Astrocyte of the hippocampus (primary cell): ENCODE data around the gene URB1.
"Not testable (repeated sequence)": the region's sequence is repeated elsewhere in the genome, so short reads cannot be mapped to it uniquely, and the experiment has no call there.

ENCODE experiments used
- DNase-seq: peaks from one replicate; pipeline ENCODE4 v3.0.0; 2011; ENCODE audit warnings: low read depth, low spot score

URB1 gene

GRCh38 chr21:32377506-32377905 is 15.3 kb downstream of the URB1 start:
- DNase-seq: no peak

GRCh38 chr21:32372755-32373154 is 20.1 kb downstream of the URB1 start:
- DNase-seq: no peak

GRCh38 chr21:32371913-32372314 is 20.9 kb downstream of the URB1 start:
- peak; percentile 37 for DNase-seq

DNA sequence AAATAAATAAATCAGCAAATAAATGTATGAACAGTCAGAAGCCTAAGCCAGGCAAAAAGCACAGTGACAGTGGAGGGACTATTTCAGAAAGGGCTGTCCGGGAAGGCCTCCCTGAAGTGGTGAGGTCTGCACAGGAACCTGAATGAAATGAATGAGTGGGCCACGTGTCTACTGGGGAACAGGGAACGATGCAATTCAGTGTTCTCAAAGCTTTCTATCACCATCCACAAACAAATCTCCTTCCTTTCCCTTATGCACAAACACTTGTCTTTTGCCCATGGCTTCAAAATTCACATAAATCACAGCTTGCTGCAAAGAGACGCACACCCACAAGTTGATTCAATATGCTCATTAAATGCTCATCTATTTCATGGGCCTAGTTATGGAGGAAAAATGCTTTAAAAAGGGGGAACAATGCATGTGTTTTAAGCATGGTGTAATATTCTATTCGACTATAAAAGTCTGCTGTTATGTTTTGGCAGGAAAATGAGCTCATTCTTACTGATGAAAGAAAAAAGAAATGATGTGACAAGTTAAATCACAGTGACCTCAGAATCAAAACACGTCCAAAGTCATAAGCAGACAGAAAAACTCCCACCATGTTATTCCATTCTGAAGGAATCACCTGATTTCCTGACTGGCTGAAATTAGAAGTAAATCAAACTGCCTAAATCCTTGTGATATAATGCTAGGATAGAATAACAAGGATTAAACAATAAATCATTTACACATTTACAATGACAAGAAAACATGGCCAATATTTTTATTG is 21.6 kb downstream of the URB1 start:
- no peak for DNase-seq

DNA sequence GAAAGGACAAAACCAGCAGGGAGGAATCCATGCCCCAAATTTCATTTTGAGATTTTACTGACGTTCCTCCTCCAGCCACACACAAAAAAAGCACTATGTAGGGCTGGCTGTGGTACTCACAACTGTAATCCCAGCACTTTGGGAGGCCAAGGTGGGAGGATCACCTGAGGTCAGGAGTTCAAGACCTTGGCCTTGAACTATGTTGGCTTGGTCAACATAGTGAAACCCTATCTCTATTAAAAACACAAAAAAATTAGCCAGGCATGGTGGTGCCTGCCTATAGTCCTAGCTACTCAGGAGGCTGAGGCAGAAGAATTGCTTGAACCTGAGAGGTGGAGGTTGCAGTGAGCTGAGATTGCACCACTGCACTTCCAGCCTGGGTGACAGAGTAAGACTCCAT is 23.9 kb downstream of the URB1 start:
- not testable (repeated sequence) for DNase-seq

- no peak for DNase-seq
Observed at GRCh38 chr21:32368386-32368785, 24.4 kb downstream of the URB1 start.

- no peak for DNase-seq
Observed at GRCh38 chr21:32367158-32367557, 25.7 kb downstream of the URB1 start.

DNA sequence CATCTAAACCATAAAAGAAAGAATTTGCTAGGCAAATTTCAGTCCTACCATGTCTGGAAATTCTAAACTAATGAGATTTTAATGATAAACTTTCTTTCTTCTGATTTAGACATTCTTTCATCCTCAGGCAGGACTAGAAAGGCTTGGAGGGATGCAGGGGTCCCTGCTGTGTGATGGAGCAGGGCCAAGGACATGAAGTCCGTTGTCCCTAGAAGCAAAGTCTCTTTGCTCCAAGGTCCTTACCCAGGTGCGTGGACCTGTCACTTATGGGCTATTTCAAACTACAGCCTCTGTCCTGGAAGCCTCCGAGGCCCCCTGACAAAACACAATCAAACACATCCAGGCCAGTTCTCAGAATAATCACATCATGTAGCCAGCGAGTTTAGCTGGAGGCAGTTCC is 26.6 kb downstream of the URB1 start:
- no peak for DNase-seq

DNA sequence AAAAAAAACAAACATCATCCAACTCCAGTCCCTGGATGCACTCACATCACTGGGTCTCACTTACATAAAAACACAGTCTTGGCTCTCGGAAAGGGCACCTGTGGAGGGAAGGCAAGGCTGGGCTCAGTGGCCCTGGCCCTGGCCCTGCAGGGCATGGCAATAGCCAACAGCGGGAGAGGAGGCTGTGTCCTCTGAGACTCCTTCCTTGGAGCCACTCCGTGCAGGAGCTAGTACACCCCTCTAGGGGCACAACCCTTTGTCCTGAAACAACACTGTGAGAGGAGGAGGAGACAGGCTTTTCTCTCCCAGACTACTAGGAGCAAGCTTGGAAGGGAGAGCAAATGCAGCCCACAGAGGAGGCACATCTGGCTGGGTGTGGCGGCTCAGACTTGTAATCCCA is 28.0 kb downstream of the URB1 start:
- no peak for DNase-seq

DNA sequence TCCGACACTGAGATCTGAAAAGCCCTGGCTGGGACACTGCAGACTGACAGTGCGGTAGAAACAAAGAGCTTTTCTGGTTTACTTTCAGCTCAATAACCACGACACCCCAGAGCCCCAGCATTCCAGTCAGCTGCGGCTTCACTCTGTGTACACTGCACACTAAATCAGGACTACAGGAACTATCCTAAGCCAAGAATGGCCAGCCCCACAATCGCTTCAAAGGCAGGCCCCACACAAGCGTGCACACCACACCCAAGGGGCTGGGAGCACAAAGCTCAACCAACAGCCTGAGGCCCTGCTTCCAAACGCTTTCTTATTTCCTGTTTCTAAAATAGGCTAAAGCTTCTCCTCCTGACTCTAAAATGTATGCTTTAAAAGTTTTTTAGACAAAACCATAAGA is 28.4 kb downstream of the URB1 start:
- DNase-seq: peak; percentile 51

DNA sequence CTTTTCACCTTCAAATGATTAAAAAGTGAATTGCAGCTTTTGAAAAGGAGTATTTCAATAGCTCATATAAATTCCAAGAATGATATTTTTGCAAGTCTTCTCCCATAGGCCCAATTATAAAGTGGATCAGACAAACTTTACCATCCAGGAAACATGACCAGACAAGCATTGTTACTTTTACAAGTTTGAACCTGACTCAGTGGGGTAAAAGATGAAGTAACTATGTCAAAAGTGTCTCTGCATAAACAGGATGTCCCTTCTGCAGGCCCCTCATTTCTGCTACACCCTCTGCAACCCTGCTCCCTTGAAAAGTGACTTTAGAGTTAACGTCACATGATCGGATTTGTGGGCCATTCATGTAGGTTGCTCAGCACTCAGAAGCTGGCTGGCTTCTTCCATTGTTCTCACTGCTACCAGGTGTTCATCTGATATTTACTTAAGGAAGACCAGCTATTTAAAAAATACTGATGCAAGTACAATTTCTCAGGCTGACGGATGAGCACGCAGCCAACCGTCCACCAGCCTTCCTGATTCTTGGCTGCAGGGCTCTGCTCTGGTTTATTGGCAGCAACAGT is 32.3 kb downstream of the URB1 start:
- no peak for DNase-seq

GRCh38 chr21:32359719-32360260 is 33.0 kb downstream of the URB1 start:
- no peak for DNase-seq

DNA sequence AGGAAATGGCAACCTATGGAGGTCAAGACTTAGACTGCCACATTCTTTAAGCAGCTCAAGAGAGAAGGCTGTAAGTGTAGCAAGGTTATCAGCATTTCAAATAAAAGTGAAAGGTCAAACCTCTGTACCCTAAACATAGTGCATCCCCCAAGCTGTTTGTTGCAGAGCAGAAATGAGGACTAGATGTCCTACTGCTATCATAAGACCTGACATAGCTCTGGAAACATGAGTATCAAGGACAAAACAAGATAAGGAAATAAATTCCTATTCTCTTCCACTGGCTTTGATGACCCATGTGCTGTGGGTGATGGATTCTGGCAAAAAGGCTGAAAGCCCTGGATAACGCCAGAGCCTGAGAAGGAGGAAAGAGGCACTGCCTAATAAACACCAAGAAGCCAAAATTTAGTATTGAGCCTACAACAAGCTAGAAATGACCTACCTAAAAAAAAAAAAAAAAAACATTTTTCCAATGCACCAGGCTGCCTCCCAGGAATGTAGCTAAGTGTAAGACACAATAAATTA is 35.9 kb downstream of the URB1 start:
- DNase-seq: no peak

DNA sequence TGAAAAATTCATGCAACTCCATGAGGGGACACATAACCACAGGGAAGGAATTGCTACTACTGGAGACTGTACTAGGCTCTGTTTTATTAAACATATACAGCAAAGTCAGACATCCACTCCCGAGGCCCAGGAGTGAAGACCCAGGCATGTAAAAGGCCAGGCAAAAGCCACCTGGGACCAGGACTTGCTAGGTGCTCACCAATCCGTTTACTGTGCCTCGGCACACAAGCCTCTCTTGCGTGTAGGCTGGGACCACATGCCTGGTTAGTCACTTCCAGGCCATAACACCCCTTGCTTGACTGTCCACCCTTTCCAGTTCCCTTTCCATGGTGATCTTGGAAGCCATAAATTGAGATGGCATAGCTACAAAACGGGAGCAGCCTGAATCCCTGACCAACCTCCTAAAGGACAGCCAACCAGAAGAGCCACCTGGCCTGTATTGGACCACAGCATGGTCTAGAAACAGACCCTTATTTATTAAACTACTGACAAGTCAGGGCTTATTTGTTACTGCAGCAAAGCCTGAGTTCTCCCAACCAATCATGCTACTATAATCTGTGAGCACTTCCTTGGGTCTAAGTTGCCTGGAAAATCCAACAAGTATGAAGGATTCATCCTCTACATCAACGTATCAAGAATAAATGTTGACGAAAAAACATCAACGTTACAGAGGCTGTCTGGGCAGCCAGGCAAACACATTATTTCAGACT is 39.7 kb downstream of the URB1 start:
- no peak for DNase-seq

GRCh38 chr21:32352526-32352925 is 40.3 kb downstream of the URB1 start:
- no peak for DNase-seq

- DNase-seq: no peak
Observed at GRCh38 chr21:32351428-32351827, 41.4 kb downstream of the URB1 start.

DNA sequence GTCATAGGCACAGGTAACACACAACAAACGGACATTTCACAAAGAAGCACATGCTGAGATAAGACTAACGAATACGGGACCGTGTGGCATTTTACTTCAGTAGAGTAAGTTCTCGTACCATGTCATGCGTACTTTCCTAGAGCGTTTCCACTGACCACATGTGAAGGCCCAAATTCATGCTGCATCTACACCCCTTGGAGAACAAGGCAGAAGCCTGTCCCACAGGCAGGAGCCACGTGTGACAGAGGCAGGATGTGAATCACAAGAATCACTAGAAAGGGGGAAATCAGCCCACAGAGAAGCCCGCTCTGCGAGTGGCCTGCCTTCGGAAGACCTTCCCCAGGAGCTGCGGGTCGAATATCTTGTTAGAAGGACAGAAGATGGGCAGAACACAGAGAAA is 41.8 kb downstream of the URB1 start:
- no peak for DNase-seq

- no peak for DNase-seq
Observed at GRCh38 chr21:32350211-32350980, 42.4 kb downstream of the URB1 start.

- DNase-seq: no peak
Observed at GRCh38 chr21:32349333-32349944, 43.4 kb downstream of the URB1 start.

DNA sequence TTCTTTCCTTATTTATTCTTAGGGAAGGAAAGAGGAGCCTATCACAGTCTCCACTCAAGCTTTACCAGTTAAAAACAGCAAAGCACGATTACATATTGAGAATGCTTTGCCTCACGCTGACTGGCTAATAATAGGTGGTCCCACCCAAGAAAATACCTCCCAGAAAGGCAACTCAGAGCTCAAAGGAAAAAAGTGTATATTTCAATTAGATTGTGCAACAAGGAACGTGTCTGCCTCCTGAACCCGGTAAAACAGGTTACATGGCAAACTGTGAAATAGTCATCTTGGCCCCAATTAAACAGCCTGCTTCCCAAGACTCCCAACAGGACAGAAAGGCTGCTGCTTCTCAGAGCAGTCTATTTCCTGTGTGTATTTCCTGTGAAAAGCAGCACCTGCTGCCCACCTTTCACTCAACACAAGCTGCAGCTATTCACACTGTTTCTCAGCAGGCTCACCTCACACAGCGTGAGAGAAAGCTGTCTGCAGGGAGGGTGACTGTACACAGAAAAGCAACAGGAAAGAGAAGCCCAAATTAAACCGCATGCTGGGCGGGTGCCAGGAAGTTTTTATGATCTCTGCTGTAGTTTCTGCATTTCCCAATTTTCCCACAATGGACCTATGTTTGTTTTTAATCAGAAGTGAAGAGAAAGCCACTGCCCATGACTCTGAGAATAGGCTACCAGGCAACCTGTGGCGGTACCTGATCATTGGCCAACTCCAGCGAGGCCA is 44.0 kb downstream of the URB1 start:
- no peak for DNase-seq

DNA sequence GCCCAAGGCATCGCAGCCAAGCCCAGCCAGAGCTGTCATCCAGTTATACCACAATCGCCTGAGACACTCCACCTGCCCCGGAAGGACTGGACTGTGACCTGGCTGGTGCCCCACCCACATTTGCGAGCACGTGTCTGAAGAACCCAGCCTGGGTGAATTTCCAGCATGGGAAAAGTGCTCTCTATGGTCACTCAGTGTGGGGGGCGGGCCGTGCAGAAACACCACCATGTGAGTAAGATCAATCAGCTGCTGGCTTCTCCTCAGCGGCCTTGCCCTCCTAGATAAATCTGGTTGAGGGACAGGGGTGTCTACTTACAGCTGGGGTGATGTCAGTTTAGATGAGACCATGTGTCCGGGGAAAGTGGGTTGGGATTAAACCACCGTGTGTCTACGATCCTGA is 44.8 kb downstream of the URB1 start:
- DNase-seq: no peak
